Rectal smooth muscle tissue (tissue), 1 donor: ENCODE measurements around the gene PBX4.

Experiments
- H3K27ac ChIP-seq: one replicate; pipeline ENCODE4 v1.7.0; 2013; ENCODE audit warnings: low read depth, low read length, inconsistent platforms
- H3K27me3 ChIP-seq: one replicate; pipeline ENCODE4 v1.7.0; 2013; ENCODE audit warnings: low read length; ENCODE audit not compliant: control insufficient read depth, insufficient read depth
- H3K36me3 ChIP-seq: one replicate; pipeline ENCODE4 v1.7.0; 2013; ENCODE audit warnings: low read length; ENCODE audit not compliant: control insufficient read depth, insufficient read depth
- H3K4me1 ChIP-seq: one replicate; pipeline ENCODE4 v1.7.0; 2013; ENCODE audit warnings: low read length; ENCODE audit not compliant: control insufficient read depth, insufficient read depth
- H3K4me3 ChIP-seq: one replicate; pipeline ENCODE4 v1.7.0; 2013; ENCODE audit warnings: low read length
- H3K9ac ChIP-seq: one replicate; pipeline ENCODE4 v1.7.0; 2013; ENCODE audit warnings: low read length

The PBX4 gene

DNA sequence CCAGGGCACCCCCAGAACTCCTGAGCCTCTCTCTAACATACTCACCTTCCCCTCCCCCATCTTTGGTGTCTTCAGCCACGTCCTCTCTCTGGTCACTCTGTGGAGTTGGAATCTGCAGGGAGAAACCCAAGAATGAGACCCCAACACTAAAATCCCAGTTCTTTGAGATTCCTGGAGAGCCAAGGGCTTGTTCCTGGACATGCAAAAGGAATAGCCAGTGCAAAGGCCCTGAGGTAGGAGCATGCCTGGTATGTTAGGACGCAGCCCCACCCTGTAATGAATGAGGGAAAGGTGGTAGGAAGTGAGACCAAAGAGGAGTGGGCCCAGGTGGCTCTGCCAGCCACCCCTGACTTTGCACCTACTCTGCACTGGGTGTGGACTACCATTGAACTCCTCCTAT is 11.9 kb upstream of the PBX4 start:
- H3K27ac ChIP-seq: no peak overlapping the region
- H3K9ac ChIP-seq: no peak overlapping the region
- H3K27me3 ChIP-seq: no peaks in the 10 kb centered on the region
- no peak overlapping the region for H3K4me3 ChIP-seq
- H3K4me1 ChIP-seq: no peaks in the 10 kb centered on the region
- H3K36me3 ChIP-seq: peaks cover 9% of the 10 kb centered on the region

DNA sequence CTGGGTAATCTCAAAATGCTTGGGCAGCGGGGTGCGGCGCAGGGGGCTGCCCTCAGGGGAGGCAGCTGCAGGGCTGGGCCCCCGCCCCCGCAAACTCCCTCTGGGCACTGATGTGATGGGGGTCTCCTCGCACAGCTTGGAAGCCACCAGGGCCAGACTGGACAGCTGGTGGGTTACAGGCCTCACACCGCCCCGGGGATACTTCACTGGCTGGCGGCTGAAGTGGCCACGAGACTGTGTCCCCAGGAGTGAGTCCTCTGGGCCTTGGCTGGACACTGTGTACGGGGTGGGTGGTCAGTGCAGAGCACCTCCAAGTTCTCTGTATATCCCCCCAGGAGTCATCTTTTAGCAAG is 11.6 kb upstream of the PBX4 start:
- Histone ChIP-seq H3K9ac (no peak overlapping the region), H3K27ac (no peak overlapping the region), H3K4me1 (no peaks in the 10 kb centered on the region), H3K27me3 (no peaks in the 10 kb centered on the region), H3K4me3 (no peak overlapping the region), H3K36me3 (peaks cover 5% of the 10 kb centered on the region)

DNA sequence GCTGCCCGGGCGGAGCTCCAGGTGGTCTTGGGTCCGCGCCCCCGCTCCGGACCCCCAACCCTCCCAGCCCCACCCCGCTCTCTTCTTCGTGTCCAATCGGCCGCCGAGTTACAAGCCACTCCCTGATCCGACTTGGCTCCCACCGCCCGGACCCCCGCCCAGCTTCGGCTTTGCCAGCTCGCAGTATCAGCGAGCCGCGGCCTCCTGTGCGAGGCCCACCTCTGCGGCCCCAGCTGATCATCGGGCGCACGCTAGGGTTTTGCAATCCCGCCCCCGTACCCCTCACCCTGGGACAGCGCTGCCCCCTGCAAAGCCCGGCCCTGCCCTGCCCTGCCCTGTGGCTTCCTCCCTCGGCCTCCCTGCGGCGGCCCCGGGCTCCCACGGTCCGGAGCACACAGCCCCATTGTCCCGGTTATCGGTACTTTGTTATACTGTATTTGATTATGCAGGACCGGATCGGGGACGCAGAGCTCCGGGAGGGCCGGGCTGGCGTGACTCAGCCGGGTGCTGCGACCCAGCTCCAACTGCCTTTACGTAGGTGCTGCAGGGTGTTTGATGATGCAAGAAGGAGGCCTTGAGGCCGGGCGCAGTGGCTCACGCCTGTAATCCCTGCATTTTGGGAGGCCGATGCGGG is 10.1 kb upstream of the PBX4 start:
- Histone ChIP-seq H3K4me3 (peak overlapping the region; percentile 36), H3K36me3 (peaks cover 2% of the 10 kb centered on the region), H3K27me3 (no peaks in the 10 kb centered on the region), H3K27ac (no peak overlapping the region), H3K4me1 (no peaks in the 10 kb centered on the region), H3K9ac (no peak overlapping the region)

DNA sequence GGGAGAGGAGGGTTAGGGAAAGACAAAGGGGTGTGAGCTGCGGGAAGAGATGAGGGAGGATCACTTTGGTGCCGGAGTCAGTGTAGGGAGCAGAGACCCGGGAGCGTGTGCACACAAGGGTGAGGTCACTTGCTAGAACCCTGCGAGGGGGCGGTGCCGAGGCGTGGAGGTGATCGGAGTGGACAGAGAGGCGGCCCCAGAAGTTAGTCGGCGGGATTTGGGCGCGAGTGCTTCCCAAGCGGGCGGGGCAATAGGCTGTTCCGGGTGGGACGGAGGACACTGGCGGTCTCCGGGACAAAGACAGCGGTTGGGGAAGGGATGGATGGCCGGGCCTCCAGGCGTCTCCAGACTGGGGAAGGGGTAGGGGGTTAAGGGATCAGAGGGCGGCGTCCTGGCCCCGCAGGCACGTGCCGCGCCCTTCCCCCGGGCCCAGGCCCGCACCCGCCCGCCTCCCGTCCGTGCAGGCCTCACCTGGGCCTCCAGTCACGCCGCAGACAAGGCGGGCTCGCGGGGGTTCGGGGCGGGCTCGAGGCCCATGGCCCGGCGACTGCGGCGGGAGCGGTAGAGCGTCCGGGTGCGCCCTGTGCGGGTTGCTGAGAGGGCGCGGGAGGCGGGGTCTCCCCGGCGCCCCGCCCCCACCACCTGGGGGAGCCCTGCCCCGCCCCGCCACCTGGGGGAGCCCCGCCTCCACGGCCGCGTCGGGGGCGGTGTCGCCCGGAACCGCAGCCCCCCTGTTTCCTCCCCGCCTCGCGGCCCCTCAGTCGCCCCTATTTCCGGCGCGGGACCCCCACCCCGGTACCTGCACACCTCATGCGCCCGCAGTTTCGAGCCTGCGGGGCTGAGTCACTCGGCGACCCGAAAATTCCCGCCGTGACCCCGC is 9.4 kb upstream of the PBX4 start, which contains the start of gene LPAR2:
LPAR2 (minus strand) TSS at position 600 of the 880 bp plus-strand sequence. CDS start 945 bp downstream, outside the sequence.
- H3K27me3 ChIP-seq: no peaks in the 10 kb centered on the region
- H3K36me3 ChIP-seq: peaks cover 2% of the 10 kb centered on the region
- H3K4me3 ChIP-seq: peak within 1 kb of the TSS; percentile 60
- H3K9ac ChIP-seq: no peak within 1 kb of the TSS
- H3K4me1 ChIP-seq: no peaks in the 10 kb centered on the region
- H3K27ac ChIP-seq: no peak within 1 kb of the TSS

DNA sequence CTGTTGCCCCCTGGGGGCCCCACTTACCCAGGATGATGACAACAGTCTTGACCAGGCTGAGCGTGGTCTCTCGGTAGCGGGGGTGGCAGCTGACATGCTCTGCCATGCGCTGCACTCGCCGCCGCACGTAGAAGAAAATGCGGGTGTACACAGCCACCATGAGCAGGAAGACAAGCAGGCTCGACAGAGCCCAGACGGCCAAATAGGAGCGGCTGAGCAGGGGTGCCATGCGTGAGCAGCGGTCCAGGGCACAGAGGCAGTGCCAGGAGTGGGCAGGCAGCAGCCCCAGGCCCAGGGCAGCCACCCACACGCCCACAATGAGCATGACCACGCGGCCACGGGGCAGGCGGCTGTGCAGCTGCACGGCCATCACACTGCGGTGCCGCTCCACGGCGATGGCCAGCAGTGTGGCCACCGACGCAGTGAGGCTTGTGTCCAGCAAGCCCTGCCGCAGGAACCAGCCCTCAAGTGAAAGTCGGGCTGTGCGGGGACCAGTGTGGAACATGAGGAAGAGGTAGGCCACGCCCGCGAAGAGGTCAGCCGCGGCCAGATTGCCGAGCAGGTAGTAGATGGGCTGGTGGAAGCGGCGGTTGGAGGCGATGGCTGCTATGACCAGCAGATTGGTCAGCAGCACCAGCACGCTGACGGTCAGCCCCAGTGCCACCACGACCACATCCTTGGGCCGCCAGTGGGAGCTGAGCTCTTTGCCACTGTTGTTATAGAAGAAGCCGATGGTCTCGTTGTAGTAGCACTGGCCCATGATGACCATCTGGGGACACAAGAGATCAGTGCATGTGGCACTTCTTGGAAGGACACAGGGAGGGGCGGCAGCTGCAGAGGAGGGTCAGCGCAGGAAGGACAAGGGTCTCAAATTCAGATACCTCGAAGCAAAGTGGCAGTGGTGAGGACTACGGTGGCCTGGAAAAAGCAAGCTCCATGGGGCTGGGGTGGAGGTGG is 8.3 kb upstream of the PBX4 start:
- Histone ChIP-seq H3K27ac (no peak overlapping the region), H3K27me3 (no peaks in the 10 kb centered on the region), H3K4me1 (no peaks in the 10 kb centered on the region), H3K9ac (no peak overlapping the region), H3K36me3 (no peaks in the 10 kb centered on the region), H3K4me3 (no peak overlapping the region)

DNA sequence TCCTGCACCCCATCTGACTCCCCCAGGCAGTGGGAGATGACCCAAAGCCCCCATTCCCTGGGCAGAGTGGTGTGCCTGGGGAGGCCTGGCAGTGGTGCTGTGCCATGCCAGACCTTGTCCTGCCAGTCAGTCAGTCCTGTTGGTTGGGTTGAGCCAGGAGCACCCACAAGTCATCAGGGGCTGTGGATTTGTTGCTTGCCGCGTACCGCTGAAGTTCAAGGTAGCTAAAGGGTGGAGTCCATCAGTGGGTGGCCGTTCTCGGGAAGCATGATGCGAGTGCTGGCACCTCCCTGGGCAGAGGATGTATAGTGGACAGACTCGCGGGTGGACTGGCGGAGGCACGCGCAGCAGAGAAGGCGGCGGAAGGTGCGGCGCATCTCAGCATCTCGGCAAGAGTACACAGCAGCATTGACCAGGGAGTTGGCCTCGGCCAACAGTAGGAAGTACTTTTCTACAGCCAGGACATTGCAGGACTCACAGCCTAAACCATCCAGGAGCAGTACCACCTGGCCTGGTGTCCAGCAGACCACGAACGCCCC is 5.6 kb upstream of the PBX4 start:
- H3K4me3 ChIP-seq: no peak overlapping the region

DNA sequence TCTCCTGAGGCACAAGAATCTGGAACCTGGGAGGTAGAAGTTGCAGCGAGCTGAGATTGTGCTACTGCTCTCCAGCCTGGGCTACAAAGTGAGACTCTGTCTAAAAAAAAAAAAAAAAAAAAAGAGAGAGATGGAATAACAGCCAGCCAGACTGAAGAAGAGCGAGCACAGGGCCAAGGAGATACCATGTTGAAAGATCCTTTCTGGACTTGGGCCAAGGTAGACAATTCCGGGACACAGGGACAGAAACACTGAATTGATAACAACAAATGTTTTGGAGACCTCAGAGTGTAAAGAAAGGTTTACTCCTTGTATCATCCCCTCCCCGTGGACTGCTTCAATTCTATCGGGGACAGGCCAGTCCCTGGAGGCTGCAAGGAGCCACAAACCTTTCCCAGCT is 4.9 kb upstream of the PBX4 start:
- H3K4me1 ChIP-seq: no peaks in the 10 kb centered on the region
- no peak overlapping the region for H3K27ac ChIP-seq
- no peak overlapping the region for H3K9ac ChIP-seq
- H3K4me3 ChIP-seq: no peak overlapping the region
- H3K36me3 ChIP-seq: no peaks in the 10 kb centered on the region
- H3K27me3 ChIP-seq: no peaks in the 10 kb centered on the region

More for the DNA sequence above, 5.6 kb upstream of the PBX4 start:
- no peaks in the 10 kb centered on the region for H3K27me3 ChIP-seq
- H3K4me1 ChIP-seq: no peaks in the 10 kb centered on the region
- H3K36me3 ChIP-seq: no peaks in the 10 kb centered on the region
- no peak overlapping the region for H3K27ac ChIP-seq
- H3K9ac ChIP-seq: no peak overlapping the region

DNA sequence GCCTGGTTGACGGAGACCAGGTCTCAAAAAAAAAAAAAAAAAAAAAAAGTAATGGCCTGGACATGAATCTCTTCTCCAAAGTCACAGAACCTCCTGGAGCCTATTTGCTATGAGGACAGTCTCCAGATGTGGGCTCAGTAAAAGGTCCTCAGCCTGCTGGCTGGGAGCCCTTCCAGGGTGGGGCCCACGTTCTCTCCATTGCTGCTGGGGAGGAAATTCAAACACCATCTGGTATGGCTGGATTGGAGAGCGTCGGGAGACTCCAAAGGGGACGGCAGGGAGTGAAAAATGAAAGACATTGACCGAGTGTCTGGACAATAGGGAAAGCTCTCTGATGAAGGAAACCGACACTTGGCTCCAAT is 1.3 kb upstream of the PBX4 start:
- Histone ChIP-seq H3K4me3 (no peak overlapping the region), H3K27me3 (no peaks in the 10 kb centered on the region), H3K36me3 (no peaks in the 10 kb centered on the region), H3K9ac (no peak overlapping the region), H3K27ac (no peak overlapping the region), H3K4me1 (no peaks in the 10 kb centered on the region)

DNA sequence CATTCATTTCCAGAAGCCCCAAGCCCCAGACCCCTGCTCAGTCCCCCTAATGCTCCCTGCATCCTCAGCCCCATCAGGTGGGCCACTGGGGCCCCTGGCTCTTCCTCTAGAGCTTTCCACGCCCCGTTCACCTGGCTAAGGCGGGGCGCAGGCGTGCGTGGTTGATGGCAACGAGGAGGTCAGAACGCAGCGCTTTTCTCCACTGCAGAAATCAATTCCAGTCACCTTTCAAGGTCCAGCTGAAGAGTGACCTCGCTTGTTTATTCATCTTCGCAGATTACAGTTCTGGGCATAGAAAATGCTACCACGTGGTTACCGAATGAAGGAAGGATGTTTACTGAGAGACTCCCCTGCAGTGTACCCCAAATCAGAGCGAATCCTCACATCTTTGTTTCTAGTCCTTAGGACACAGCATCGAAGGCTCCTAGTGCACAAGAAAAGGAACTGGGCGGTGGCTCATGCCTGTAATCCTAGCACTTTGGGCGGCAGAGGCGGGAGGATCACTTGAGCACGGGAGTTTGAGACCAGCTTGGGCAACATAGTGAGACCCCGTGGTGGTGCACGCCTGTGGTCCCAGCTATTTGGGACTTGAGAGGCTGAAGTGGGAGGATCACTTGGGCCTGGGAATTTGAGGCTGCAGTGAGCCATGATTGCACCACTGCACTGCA is 828 bp upstream of the PBX4 start:
- Histone ChIP-seq H3K4me1 (no peaks in the 10 kb centered on the region), H3K27ac (no peak overlapping the region), H3K27me3 (no peaks in the 10 kb centered on the region), H3K9ac (no peak overlapping the region), H3K36me3 (no peaks in the 10 kb centered on the region), H3K4me3 (peak overlapping the region; percentile 57)

DNA sequence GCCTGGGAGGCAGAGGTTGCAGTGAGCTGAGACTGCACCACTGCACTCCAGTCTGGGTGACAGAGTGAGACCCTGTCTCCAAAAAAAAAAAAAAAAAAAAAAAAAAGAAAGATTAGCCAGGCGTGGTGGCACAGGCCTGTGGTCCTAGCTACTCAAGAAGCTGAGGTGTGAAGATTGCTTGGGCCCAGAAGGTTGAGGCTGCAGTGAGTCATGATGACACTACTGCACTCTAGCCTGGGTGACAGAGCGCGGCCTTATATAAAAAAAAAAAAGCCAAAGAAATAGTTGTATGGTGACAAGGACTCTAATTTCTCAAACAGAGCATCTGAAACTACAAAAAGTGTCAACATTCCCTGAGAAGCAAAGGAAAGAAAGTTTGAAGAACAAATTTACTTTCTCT is 3.4 kb downstream of the PBX4 start:
- H3K36me3 ChIP-seq: no peaks in the 10 kb centered on the region
- no peak overlapping the region for H3K27ac ChIP-seq
- H3K9ac ChIP-seq: no peak overlapping the region
- H3K4me3 ChIP-seq: no peak overlapping the region
- H3K27me3 ChIP-seq: no peaks in the 10 kb centered on the region
- H3K4me1 ChIP-seq: no peaks in the 10 kb centered on the region

DNA sequence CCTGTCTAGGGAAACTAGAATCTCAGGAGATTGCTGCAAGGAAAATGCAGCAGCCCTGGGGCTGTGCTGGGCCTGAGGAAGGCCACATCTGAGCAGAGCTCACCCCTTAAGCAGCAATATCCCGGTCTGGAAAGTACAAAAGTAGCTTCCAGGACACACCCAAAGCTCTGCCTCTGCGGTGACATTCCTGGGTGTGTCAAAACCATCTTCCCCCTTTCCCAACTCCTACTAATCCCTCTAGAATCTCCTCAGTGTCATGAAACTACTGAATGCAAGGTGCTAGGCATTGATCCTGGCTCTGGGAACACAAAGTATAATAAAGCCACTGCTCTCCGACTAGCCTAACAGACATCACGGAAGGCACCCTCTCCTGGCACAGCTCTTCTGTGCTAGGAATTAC is 5.0 kb downstream of the PBX4 start:
- Histone ChIP-seq H3K9ac (no peak overlapping the region), H3K4me1 (no peaks in the 10 kb centered on the region), H3K36me3 (no peaks in the 10 kb centered on the region), H3K4me3 (no peak overlapping the region), H3K27me3 (no peaks in the 10 kb centered on the region), H3K27ac (no peak overlapping the region)
